DND-41 (cell line): ENCODE measurements around the gene PALD1.

Experiments used
- CTCF ChIP-seq: IDR thresholded peaks from 2 replicates; pipeline ENCODE4 v1.5.1; 2012; ENCODE audit warnings: borderline replicate concordance, low read length, moderate library complexity, mild to moderate bottlenecking; ENCODE audit not compliant: poor library complexity, severe bottlenecking; ENCODE audit errors: extremely low read depth
- EZH2 ChIP-seq: IDR thresholded peaks from 3 replicates; pipeline ENCODE4 v1.6.1; 2012; ENCODE audit warnings: borderline replicate concordance, low read depth, mild to moderate bottlenecking, moderate library complexity, low read length, inconsistent platforms; ENCODE audit not compliant: severe bottlenecking

- TF ChIP-seq EZH2 (no peak), CTCF (no peak)
Measured at GRCh38 chr10:70566515-70567290, 88.1 kb downstream of the PALD1 start.
